Upper lobe of right lung (tissue), 1 donor: ENCODE data around the gene RNF167. TPM values are rescaled to one million over a fixed set of nuclear protein-coding genes. Genes with fewer than 3 reads are reported as not detected.
A peak's percentile ranks its signal among the peaks of the same experiment; 100 is the strongest.

Experiments used
- ATAC-seq: fragments of 200-7000 bp; cut with Tn5 transposase; one replicate; pipeline ENCODE4 v1.9.1; 2020; ENCODE audit warnings: mild to moderate bottlenecking, moderate library complexity
- DNase-seq: peaks from one replicate; pipeline ENCODE4 v3.0.0-alpha.2; 2020
- H3K27ac ChIP-seq: fragments of 200-600 bp; one replicate; pipeline ENCODE4 v1.8.0; 2022
- H3K27me3 ChIP-seq: fragments of 200-600 bp; one replicate; pipeline ENCODE4 v1.8.0; 2022; ENCODE audit warnings: mild to moderate bottlenecking
- H3K36me3 ChIP-seq: fragments of 200-600 bp; one replicate; pipeline ENCODE4 v1.8.0; 2022
- H3K4me1 ChIP-seq: fragments of 200-600 bp; one replicate; pipeline ENCODE4 v1.8.0; 2022
- H3K4me3 ChIP-seq: fragments of 200-600 bp; one replicate; pipeline ENCODE4 v1.8.0; 2022; ENCODE audit warnings: mild to moderate bottlenecking
- H3K9me3 ChIP-seq: fragments of 200-600 bp; one replicate; pipeline ENCODE4 v1.8.0; 2022
- intact Hi-C: fragments of 100-400 bp; cut with DNase I; formaldehyde crosslinking; loops from one replicate; pipeline ENCODE4 v1.11.0; 2022
- total RNA-seq: library from RNA; stranded (reverse); fragmentation: NEBNext Ultra II Directional; extraction: Animal tissue kit (Norgen Biotek cat#: 25700); gene quantifications from one replicate; pipeline ENCODE4 v1.2.1, GENCODE V29; 2021
- TF ChIP-seq, protein P1 (sequence below): fragments of 200-600 bp; IDR thresholded peaks from one replicate; pipeline ENCODE4 v1.8.0; 2022; ENCODE audit warnings: antibody characterized with exemption
- donor health status: DM: no; HTN: yes; CAD: no; lungs with severe emphysema.

RNF167 gene
- total RNA-seq, 1 donor from 2014 or later, result 92.9 TPM

DNA sequence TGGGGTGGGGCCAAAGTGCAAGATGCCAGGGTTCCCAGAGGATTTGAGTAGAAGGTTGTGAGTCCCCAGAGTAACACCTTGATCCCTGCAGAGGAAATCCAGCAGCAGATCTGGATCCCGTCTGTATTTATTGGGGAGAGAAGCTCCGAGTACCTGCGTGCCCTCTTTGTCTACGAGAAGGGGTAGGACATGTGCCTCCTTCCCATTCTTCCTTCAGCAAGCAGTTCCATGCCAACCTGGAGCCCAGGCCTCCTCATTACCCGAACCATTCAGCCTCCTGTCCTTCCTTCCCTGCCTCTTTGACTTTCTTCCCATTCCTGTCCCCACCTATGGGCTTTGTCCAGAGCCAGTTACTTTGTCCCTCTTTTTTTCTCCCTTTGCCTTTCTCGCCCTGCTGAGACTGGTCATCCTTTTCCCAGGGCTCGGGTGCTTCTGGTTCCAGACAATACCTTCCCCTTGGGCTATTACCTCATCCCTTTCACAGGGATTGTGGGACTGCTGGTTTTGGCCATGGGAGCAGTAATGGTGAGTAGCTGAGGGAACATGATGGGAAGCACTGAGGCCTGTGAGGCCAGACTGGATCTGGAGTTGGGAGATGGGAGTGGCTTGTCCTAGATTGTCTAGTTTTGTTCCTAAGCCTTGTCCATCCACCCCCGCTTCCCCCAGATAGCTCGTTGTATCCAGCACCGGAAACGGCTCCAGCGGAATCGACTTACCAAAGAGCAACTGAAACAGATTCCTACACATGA is 2.9 kb downstream of the RNF167 start:
- Histone ChIP-seq H3K9me3 (no peaks in the 10 kb centered on the region), H3K4me3 (no peak overlapping the region), H3K27me3 (no peaks in the 10 kb centered on the region), H3K27ac (no peak overlapping the region), H3K36me3 (peaks cover 53% of the 10 kb centered on the region), H3K4me1 (peaks cover 70% of the 10 kb centered on the region)
- no peak for DNase-seq
- no peak for ATAC-seq
- intact Hi-C loops, result no loop called here
- TF ChIP-seq, protein P1, sequence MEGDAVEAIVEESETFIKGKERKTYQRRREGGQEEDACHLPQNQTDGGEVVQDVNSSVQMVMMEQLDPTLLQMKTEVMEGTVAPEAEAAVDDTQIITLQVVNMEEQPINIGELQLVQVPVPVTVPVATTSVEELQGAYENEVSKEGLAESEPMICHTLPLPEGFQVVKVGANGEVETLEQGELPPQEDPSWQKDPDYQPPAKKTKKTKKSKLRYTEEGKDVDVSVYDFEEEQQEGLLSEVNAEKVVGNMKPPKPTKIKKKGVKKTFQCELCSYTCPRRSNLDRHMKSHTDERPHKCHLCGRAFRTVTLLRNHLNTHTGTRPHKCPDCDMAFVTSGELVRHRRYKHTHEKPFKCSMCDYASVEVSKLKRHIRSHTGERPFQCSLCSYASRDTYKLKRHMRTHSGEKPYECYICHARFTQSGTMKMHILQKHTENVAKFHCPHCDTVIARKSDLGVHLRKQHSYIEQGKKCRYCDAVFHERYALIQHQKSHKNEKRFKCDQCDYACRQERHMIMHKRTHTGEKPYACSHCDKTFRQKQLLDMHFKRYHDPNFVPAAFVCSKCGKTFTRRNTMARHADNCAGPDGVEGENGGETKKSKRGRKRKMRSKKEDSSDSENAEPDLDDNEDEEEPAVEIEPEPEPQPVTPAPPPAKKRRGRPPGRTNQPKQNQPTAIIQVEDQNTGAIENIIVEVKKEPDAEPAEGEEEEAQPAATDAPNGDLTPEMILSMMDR, result no peak

DNA sequence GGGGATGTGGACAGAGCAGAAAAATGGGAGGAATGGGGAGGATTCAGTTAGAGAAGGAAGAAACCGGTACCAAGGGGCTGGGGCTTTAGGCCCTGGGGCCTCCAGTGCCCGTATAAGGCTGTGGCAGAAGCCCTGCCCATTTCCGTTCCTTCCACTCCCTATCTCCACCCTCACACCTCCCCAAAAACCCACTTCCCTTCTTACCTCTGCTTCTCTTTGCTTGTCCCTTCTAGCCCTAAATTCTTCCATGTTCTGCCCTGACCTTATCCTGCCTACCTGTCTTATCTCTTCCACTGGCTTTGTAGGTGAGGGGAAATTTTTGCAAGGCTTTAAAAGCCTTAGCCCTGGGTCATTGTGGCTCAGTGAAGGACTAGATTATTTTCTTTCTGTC is 4.1 kb downstream of the RNF167 start:
- H3K4me3 ChIP-seq, result peak overlapping the region; percentile 25
- no peak for ATAC-seq

DNA sequence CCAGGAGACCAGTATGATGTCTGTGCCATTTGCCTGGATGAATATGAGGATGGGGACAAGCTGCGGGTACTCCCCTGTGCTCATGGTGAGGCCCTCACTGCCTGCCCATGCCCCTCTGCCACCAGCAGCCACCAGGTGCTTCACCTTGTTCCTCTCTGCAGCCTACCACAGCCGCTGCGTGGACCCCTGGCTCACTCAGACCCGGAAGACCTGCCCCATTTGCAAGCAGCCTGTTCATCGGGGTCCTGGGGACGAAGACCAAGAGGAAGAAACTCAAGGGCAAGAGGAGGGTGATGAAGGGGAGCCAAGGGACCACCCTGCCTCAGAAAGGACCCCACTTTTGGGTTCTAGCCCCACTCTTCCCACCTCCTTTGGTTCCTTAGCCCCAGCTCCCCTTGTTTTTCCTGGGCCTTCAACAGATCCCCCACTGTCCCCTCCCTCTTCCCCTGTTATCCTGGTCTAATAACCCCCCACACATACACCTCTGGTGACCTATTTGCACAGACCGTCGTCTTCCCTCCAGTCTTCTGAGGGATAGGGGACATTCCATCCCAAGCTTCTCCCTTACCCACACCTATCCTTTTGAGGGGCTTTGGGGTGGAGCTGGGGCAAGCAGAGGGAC is 4.6 kb downstream of the RNF167 start:
- intact Hi-C loops, result no loop called here
- H3K4me1 ChIP-seq, result peaks cover 60% of the 10 kb centered on the region
- peak overlapping the region; percentile 25 for H3K4me3 ChIP-seq
- H3K27ac ChIP-seq, result peak overlapping the region; percentile 97
- DNase-seq (no peak), ATAC-seq (no peak)
- no peaks in the 10 kb centered on the region for H3K9me3 ChIP-seq
- H3K27me3 ChIP-seq, result no peaks in the 10 kb centered on the region
- H3K36me3 ChIP-seq, result peaks cover 49% of the 10 kb centered on the region
- TF ChIP-seq, protein P1, result no peak

More for the DNA sequence above, 4.1 kb downstream of the RNF167 start:
- H3K9me3 ChIP-seq, result no peaks in the 10 kb centered on the region
- H3K27me3 ChIP-seq, result no peaks in the 10 kb centered on the region
- no peak for DNase-seq
- H3K36me3 ChIP-seq, result peaks cover 49% of the 10 kb centered on the region
- TF ChIP-seq, protein P1, result no peak
- H3K27ac ChIP-seq, result peak overlapping the region; percentile 97
- intact Hi-C loops, result no loop called here
- peaks cover 60% of the 10 kb centered on the region for H3K4me1 ChIP-seq

DNA sequence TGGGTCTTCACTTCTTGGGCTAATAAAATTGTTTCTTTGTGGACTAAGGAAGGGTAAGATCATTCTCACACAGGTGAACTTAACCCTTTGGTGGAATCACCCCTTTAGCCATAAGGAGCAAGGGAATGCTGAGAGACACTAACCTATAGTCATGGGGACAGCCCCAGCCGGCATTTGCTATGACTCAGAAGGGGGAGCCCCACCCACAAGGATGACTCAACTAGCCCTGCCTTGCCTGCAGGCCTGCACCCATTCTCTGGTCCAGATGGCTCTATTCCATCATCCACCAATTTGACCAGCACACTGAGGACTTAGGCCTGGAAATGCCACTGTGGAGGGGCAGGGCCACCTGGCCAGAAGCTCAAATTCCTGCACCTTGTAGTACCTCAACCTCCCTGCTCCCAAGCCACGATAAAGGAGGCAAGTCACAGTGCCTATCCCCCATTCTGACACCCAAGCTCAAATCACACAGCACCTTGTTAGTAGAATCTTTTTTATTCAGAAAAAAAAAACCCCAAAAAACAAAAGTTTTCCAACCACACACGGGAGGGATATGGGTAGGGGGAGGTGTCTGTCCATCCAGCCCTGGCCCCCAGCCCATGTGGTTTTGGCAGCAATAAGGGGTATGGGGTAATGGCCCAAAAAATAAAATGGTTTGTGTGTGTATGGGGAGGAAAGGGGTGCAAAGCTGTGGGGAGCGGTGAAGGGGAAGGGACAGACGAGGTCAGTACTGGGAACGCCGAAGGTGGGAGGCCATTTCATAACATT is 5.3 kb downstream of the RNF167 start:
- Histone ChIP-seq H3K4me1 (peaks cover 63% of the 10 kb centered on the region), H3K9me3 (no peaks in the 10 kb centered on the region), H3K4me3 (peak overlapping the region; percentile 99), H3K27ac (peak overlapping the region; percentile 97), H3K36me3 (peaks cover 49% of the 10 kb centered on the region), H3K27me3 (no peaks in the 10 kb centered on the region)
- intact Hi-C loops, result no loop called here
- ATAC-seq (peak; percentile 5), DNase-seq (peak; percentile 75)
- TF ChIP-seq, protein P1, result no peak

DNA sequence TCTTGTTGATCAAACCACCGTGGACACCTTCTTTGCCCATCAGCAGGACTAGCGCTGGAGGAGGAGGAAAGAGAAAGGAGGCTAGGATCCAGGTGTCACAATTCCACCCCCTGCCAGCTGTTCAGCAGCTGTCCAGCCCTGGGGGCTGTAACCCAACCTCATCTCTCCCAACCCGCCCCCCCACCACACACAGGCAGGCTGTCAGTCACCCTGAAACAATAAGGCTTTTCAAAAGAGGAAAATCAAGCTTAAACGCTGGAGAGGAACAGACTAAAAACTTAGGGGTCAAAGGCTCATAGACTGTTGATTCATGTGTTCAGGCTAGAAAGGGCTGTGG is 5.8 kb downstream of the RNF167 start:
- Histone ChIP-seq H3K27me3 (no peaks in the 10 kb centered on the region), H3K27ac (peak overlapping the region; percentile 97), H3K36me3 (peaks cover 49% of the 10 kb centered on the region), H3K4me3 (peak overlapping the region; percentile 99), H3K9me3 (no peaks in the 10 kb centered on the region), H3K4me1 (peaks cover 66% of the 10 kb centered on the region)
- no peak for ATAC-seq
- intact Hi-C loops, result no loop called here
- no peak for DNase-seq
- TF ChIP-seq, protein P1, result no peak
